Neural cell (in vitro differentiated cells): ENCODE results near the gene SP8. TPM values are rescaled to one million over a fixed set of nuclear protein-coding genes. Genes with fewer than 3 reads are reported as not detected.

ENCODE experiments used
- H2AFZ ChIP-seq: fragments of 200-600, 300-800 bp; sonication (generic), shearing (Covaris generic); 2 replicates; pipeline ENCODE4 v1.6.0; 2014; ENCODE audit warnings: low read depth, mild to moderate bottlenecking, antibody characterized with exemption, low read length, moderate library complexity
- H3F3A ChIP-seq: fragments of 200-600 bp; shearing (Covaris generic); 2 replicates; pipeline ENCODE4 v1.6.1; 2016; ENCODE audit warnings: mild to moderate bottlenecking, moderate library complexity, mixed read lengths, antibody characterized with exemption, low read length; ENCODE audit not compliant: insufficient read depth, poor library complexity, severe bottlenecking
- H3K27ac ChIP-seq: fragments of 200-600, 300-800 bp; sonication (generic), shearing (Covaris generic); 2 replicates; pipeline ENCODE4 v1.5.1; 2014; ENCODE audit warnings: mild to moderate bottlenecking, low read length, moderate library complexity
- H3K27me3 ChIP-seq: fragments of 300-800, 200-600 bp; sonication (generic), shearing (Covaris generic); 2 replicates; pipeline ENCODE4 v1.6.0; 2014; ENCODE audit warnings: mild to moderate bottlenecking, low read depth, low read length, moderate library complexity; ENCODE audit not compliant: insufficient read depth
- H3K36me3 ChIP-seq: fragments of 300-800, 200-600 bp; sonication (generic), shearing (Covaris generic); 2 replicates; pipeline ENCODE4 v1.5.1; 2014; ENCODE audit warnings: mild to moderate bottlenecking, antibody characterized with exemption, low read length, moderate library complexity; ENCODE audit not compliant: insufficient read depth
- H3K4me2 ChIP-seq: fragments of 300-800, 200-600 bp; sonication (generic), shearing (Covaris generic); 2 replicates; pipeline ENCODE4 v1.6.0; 2014; ENCODE audit warnings: mild to moderate bottlenecking, low read length
- H3K4me3 ChIP-seq: fragments of 300-800, 200-600 bp; sonication (generic), shearing (Covaris generic); 2 replicates; pipeline ENCODE4 v1.5.1; 2014; ENCODE audit warnings: mild to moderate bottlenecking, low read length, moderate library complexity
- H3K79me2 ChIP-seq: fragments of 200-600 bp; shearing (Covaris generic); replicated peaks from 2 replicates; pipeline ENCODE4 v1.6.0; 2014; ENCODE audit warnings: mild to moderate bottlenecking, low read length, moderate library complexity; ENCODE audit not compliant: insufficient read depth
- H3K9ac ChIP-seq: fragments of 300-800, 200-600 bp; sonication (generic), shearing (Covaris generic); 2 replicates; pipeline ENCODE4 v1.6.1; 2016; ENCODE audit warnings: mild to moderate bottlenecking, low read length, mixed read lengths
- H3K9me2 ChIP-seq: fragments of 200-600 bp; shearing (Covaris generic); 2 replicates; pipeline ENCODE4 v1.6.1; 2016; ENCODE audit warnings: mild to moderate bottlenecking, low read length, mixed read lengths; ENCODE audit not compliant: insufficient read depth
- H3K9me3 ChIP-seq: fragments of 200-600, 300-800 bp; sonication (generic), shearing (Covaris generic); 2 replicates; pipeline ENCODE4 v1.6.1; 2016; ENCODE audit warnings: mild to moderate bottlenecking, mixed run types, low read length, moderate library complexity, mixed read lengths
- H4K20me1 ChIP-seq: fragments of 200-600 bp; shearing (Covaris generic); 2 replicates; pipeline ENCODE4 v1.6.1; 2016; ENCODE audit warnings: mild to moderate bottlenecking, mixed run types; ENCODE audit not compliant: insufficient read depth
- EP300 ChIP-seq: fragments of 450-650 bp; conservative IDR thresholded peaks from 2 replicates; pipeline ENCODE4 v1.6.1; 2014; ENCODE audit warnings: antibody characterized with exemption, mild to moderate bottlenecking, moderate library complexity; ENCODE audit not compliant: poor library complexity, severe bottlenecking
- EZH2 ChIP-seq: fragments of 200-600, 300-800 bp; shearing (Covaris generic), sonication (generic); IDR thresholded peaks from 2 replicates; pipeline ENCODE4 v1.6.1; 2014; ENCODE audit warnings: antibody characterized with exemption, low read length, borderline replicate concordance, mild to moderate bottlenecking; ENCODE audit not compliant: insufficient read depth, poor library complexity, severe bottlenecking
- MXI1 ChIP-seq: fragments of 450-650 bp; conservative IDR thresholded peaks from 2 replicates; pipeline ENCODE4 v1.6.1; 2014; ENCODE audit warnings: antibody characterized with exemption, mild to moderate bottlenecking; ENCODE audit not compliant: poor library complexity, severe bottlenecking
- POLR2AphosphoS5 ChIP-seq: IDR thresholded peaks from 2 replicates; pipeline ENCODE4 v1.6.1; 2012
- RAD21 ChIP-seq: fragments of 450-650 bp; conservative IDR thresholded peaks from 2 replicates; pipeline ENCODE4 v1.6.1; 2014; ENCODE audit warnings: antibody characterized with exemption, mild to moderate bottlenecking, moderate library complexity
- REST ChIP-seq: IDR thresholded peaks from 2 replicates; pipeline ENCODE4 v1.6.1; 2012; ENCODE audit warnings: borderline replicate concordance
- SMC3 ChIP-seq: fragments of 450-650 bp; conservative IDR thresholded peaks from 2 replicates; pipeline ENCODE4 v1.6.1; 2014; ENCODE audit warnings: antibody characterized with exemption, mild to moderate bottlenecking, moderate library complexity; ENCODE audit not compliant: poor library complexity
- TAF1 ChIP-seq: IDR thresholded peaks from 2 replicates; pipeline ENCODE4 v1.6.1; 2012; ENCODE audit warnings: low read depth
- polyA plus RNA-seq: library from polyadenylated mRNA; depleted of rRNA; stranded (reverse); fragments of >200 nt; gene quantifications from 2 replicates; pipeline ENCODE4 v1.2.3, GENCODE V29; 2014
- TF ChIP-seq, protein P1 (sequence below): fragments of 450-650 bp; IDR thresholded peaks from 2 replicates; pipeline ENCODE4 v1.5.1; 2014; ENCODE audit warnings: antibody characterized with exemption, mild to moderate bottlenecking, moderate library complexity; ENCODE audit not compliant: poor library complexity, severe bottlenecking

SP8 gene
- polyA plus RNA-seq, 1 donor from 2014 or later: 8.7 TPM

DNA sequence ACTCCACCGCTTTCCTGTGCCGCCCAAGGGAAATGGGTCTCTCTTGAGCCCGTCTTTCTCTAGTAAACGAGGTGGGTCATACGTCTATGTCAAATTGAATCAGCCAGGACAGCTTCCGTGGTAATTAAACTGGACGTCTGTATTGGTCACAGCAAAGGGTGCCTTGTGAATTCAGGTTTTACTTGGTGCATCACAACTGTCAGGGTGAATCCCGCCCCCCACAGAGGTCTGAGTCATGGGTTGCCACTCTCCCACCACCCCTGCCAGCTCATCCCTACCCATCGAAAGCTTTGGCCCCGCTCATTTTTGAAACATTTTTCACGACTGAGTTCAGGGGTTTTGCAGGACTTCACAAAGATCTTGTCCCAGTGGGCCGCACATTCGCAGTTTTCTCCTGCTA lies 8.0 kb upstream of the SP8 start:
- Histone ChIP-seq H4K20me1 (no peaks in the 10 kb centered on the region), H3K27me3 (peaks cover 88% of the 10 kb centered on the region), H3K36me3 (no peaks in the 10 kb centered on the region)

DNA sequence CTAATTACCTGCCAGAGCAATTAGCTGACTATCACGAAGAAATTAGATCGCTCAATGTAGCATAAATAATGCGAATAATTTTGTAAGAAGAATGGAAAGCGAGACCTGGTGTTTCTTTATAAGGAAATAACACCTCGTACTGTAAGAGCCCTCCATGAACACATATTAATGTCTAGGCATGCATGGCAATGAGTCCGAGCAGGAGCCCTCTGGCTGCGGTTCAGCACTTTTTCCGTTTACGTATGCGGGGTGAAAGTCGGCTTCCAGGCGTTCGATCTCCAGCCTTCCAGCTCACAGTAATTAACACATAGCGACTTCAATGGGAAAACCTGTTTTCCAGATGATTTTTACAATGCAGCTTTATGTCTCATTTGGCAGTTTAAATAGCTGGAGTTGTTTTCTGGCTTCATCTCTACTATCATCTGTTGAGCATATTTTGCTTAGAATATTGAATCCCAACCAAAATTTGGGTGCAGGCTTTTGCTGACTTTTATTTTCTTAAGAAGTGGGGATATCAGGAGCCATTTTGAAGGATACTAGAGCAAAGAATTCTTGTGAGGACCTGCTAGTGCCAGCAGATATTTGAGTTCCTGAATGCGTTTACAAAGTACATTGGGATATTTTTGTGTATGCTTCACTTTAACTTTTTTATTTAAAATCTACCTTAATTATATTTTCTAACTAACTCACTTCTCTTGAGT lies 7.2 kb upstream of the SP8 start:
- no peak overlapping the region for H3K27ac ChIP-seq
- H3K4me2 ChIP-seq: no peak overlapping the region
- TF ChIP-seq EZH2 (no peak), RAD21 (no peak), POLR2AphosphoS5 (peak; percentile 40), REST (no peak)
- TF ChIP-seq, protein P1, sequence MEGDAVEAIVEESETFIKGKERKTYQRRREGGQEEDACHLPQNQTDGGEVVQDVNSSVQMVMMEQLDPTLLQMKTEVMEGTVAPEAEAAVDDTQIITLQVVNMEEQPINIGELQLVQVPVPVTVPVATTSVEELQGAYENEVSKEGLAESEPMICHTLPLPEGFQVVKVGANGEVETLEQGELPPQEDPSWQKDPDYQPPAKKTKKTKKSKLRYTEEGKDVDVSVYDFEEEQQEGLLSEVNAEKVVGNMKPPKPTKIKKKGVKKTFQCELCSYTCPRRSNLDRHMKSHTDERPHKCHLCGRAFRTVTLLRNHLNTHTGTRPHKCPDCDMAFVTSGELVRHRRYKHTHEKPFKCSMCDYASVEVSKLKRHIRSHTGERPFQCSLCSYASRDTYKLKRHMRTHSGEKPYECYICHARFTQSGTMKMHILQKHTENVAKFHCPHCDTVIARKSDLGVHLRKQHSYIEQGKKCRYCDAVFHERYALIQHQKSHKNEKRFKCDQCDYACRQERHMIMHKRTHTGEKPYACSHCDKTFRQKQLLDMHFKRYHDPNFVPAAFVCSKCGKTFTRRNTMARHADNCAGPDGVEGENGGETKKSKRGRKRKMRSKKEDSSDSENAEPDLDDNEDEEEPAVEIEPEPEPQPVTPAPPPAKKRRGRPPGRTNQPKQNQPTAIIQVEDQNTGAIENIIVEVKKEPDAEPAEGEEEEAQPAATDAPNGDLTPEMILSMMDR: no peak

More for the DNA sequence above, 8.0 kb upstream of the SP8 start:
- no peak overlapping the region for H3K9ac ChIP-seq
- H3F3A ChIP-seq: peaks cover 6% of the 10 kb centered on the region
- no peak overlapping the region for H3K27ac ChIP-seq
- H3K4me3 ChIP-seq: no peak overlapping the region
- no peaks in the 10 kb centered on the region for H3K9me2 ChIP-seq
- TF ChIP-seq POLR2AphosphoS5 (no peak), RAD21 (no peak), TAF1 (no peak), EZH2 (no peak), MXI1 (no peak), EP300 (no peak), REST (no peak), SMC3 (no peak)
- TF ChIP-seq, protein P1: no peak
- no peak overlapping the region for H3K4me2 ChIP-seq
- no peak overlapping the region for H2AFZ ChIP-seq
- H3K9me3 ChIP-seq: no peaks in the 10 kb centered on the region
- peaks cover 26% of the 10 kb centered on the region for H3K79me2 ChIP-seq

More for the DNA sequence above, 7.2 kb upstream of the SP8 start:
- peak overlapping the region; percentile 11 for H3K9ac ChIP-seq
- no peaks in the 10 kb centered on the region for H3K9me2 ChIP-seq
- H4K20me1 ChIP-seq: no peaks in the 10 kb centered on the region
- H3K79me2 ChIP-seq: peaks cover 30% of the 10 kb centered on the region
- H3F3A ChIP-seq: peaks cover 6% of the 10 kb centered on the region
- H3K9me3 ChIP-seq: no peaks in the 10 kb centered on the region
- H2AFZ ChIP-seq: no peak overlapping the region
- peak overlapping the region; percentile 22 for H3K4me3 ChIP-seq
- no peaks in the 10 kb centered on the region for H3K36me3 ChIP-seq
- peaks cover 89% of the 10 kb centered on the region for H3K27me3 ChIP-seq
